Measurements from ENCODE around the gene NUDT4.

- TF ChIP-seq POLR2A (IDR thresholded peaks at IDR 0.05; ENCODE audit: low read depth, low read length): no peak
- TF ChIP-seq TAF1 (IDR thresholded peaks at IDR 0.05; ENCODE audit: low read depth, low read length): no peak
- no peak for TF ChIP-seq POU2F2 (IDR thresholded peaks at IDR 0.05; ENCODE audit: low read depth, low read length)
Observed at GRCh38 chr12:93352321-93352720, 25.4 kb upstream of the NUDT4 start.

Data from GM12891 (cell line).